ENCODE measurements around the gene OXGR1. TPM values are rescaled to one million over a fixed set of nuclear protein-coding genes. Genes with fewer than 3 reads are reported as not detected.

OXGR1 gene
- total RNA-seq, 1 experiment from 2014 or later, result not detected

DNA sequence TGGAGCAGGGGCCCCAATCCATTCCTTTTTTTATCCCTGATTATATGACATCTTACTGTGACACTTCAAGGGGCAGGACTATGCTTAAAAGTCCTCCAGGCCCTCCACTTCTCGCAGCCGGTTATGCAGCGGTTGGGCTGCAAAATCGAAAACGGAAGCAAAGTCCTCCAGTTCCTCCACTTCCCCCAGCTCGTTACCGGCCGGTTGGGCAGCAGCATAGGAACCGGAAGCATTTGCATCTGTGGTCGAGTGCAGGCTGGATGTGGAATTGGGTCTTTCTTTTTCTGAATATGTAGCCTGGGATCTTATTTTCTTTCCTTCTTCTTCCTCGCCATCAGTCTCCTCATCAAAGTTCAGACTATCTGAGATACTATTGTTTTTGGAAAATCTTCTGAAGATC is 46.1 kb downstream of the OXGR1 start:
- no peaks in the 10 kb centered on the region for H3K9me3 ChIP-seq (ENCODE audit: control insufficient read depth, insufficient read depth, low read depth, low read length)
- H3K27me3 ChIP-seq (ENCODE audit: control insufficient read depth, insufficient read depth, low read length), result no peaks in the 10 kb centered on the region
- intact Hi-C loops (cut with micrococcal nuclease; ENCODE audit: unreplicated experiment), result no loop called here
- H3K4me1 ChIP-seq (ENCODE audit: control insufficient read depth, insufficient read depth, low read length), result no peaks in the 10 kb centered on the region
- CTCF ChIA-PET, result no interaction called here
- no peak overlapping the region for H3K4me3 ChIP-seq (ENCODE audit: low read depth in 2 of 2, low read length in 2 of 2)
- POLR2A ChIA-PET, result no interaction called here
- BruUV-seq (replicated peaks), result no TSS peak
- ATAC-seq (no peak), DNase-seq (ENCODE audit: low read depth, low spot score) (no peak)
- TF ChIP-seq CTCF (IDR thresholded peaks at IDR 0.05) (no peak), TCF7L2 (IDR thresholded peaks at IDR 0.05; ENCODE audit: low read depth, low read length) (no peak), SIN3A (IDR thresholded peaks at IDR 0.05; ENCODE audit: borderline replicate concordance, insufficient read depth, low read depth, low read length) (no peak)
- TF ChIP-seq, protein P1, sequence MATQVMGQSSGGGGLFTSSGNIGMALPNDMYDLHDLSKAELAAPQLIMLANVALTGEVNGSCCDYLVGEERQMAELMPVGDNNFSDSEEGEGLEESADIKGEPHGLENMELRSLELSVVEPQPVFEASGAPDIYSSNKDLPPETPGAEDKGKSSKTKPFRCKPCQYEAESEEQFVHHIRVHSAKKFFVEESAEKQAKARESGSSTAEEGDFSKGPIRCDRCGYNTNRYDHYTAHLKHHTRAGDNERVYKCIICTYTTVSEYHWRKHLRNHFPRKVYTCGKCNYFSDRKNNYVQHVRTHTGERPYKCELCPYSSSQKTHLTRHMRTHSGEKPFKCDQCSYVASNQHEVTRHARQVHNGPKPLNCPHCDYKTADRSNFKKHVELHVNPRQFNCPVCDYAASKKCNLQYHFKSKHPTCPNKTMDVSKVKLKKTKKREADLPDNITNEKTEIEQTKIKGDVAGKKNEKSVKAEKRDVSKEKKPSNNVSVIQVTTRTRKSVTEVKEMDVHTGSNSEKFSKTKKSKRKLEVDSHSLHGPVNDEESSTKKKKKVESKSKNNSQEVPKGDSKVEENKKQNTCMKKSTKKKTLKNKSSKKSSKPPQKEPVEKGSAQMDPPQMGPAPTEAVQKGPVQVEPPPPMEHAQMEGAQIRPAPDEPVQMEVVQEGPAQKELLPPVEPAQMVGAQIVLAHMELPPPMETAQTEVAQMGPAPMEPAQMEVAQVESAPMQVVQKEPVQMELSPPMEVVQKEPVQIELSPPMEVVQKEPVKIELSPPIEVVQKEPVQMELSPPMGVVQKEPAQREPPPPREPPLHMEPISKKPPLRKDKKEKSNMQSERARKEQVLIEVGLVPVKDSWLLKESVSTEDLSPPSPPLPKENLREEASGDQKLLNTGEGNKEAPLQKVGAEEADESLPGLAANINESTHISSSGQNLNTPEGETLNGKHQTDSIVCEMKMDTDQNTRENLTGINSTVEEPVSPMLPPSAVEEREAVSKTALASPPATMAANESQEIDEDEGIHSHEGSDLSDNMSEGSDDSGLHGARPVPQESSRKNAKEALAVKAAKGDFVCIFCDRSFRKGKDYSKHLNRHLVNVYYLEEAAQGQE (IDR thresholded peaks at IDR 0.05; ENCODE audit: insufficient read depth in 1 of 2, low read depth in 2 of 2, low read length in 1 of 2), result no peak
- no peaks in the 10 kb centered on the region for H3K36me3 ChIP-seq (ENCODE audit: control insufficient read depth, insufficient read depth, low read length)
- H3K27ac ChIP-seq (ENCODE audit: low read length), result no peak overlapping the region
- in situ Hi-C loops (cut with HindIII; ENCODE audit: low pct_unique_long_range_greater_than_20kb, low sequenced_read_pairs), result no loop called here

DNA sequence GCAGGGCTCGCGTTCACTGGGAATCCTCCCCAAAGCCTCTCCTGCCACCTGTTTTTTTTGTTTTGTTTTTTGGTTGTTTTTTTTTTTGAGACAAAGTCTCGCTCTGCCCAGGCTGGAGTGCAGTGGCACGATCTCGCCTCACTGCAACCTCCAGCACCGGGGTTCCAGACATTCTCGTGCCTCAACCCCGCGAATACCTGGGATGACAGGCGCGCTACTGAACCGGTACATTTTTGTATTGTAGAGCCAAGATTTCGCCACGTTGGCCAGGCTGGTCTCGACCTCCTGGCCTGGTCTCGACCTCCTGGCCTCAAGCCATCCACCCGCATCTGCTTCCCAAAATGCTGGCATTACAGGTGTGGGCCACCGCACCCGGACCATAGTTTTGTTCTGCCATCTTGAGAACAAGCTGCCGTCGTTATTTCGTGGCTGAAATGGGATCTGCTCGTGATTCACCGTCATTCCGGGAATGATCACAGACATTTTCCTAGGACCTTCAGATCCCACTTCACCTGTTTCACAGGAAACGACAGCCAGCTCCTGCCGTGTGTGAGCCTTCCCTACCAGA is 46.8 kb downstream of the OXGR1 start:
- CTCF ChIA-PET, result no interaction called here
- TF ChIP-seq TCF7L2 (IDR thresholded peaks at IDR 0.05; ENCODE audit: low read depth, low read length) (no peak), CTCF (IDR thresholded peaks at IDR 0.05) (no peak), SIN3A (IDR thresholded peaks at IDR 0.05; ENCODE audit: borderline replicate concordance, insufficient read depth, low read depth, low read length) (no peak), POLR2AphosphoS5 (IDR thresholded peaks at IDR 0.05; ENCODE audit: low read depth, low read length) (no peak)
- TF ChIP-seq, protein P1 (IDR thresholded peaks at IDR 0.05; ENCODE audit: insufficient read depth in 1 of 2, low read depth in 2 of 2, low read length in 1 of 2), result no peak
- no TSS peak for BruUV-seq (replicated peaks)
- Histone ChIP-seq H3K9me3 (ENCODE audit: control insufficient read depth, insufficient read depth, low read depth, low read length) (no peaks in the 10 kb centered on the region), H3K27me3 (ENCODE audit: control insufficient read depth, insufficient read depth, low read length) (no peaks in the 10 kb centered on the region), H3K27ac (ENCODE audit: low read length) (no peak overlapping the region), H3K4me3 (ENCODE audit: low read depth in 2 of 2, low read length in 2 of 2) (no peak overlapping the region), H3K36me3 (ENCODE audit: control insufficient read depth, insufficient read depth, low read length) (no peaks in the 10 kb centered on the region), H3K4me1 (ENCODE audit: control insufficient read depth, insufficient read depth, low read length) (no peaks in the 10 kb centered on the region)
- in situ Hi-C loops (cut with HindIII; ENCODE audit: low pct_unique_long_range_greater_than_20kb, low sequenced_read_pairs), result no loop called here
- POLR2A ChIA-PET, result no interaction called here
- intact Hi-C loops (cut with micrococcal nuclease; ENCODE audit: unreplicated experiment), result no loop called here
- DNase-seq (ENCODE audit: low read depth, low spot score) (no peak), ATAC-seq (no peak)

Data from Panc1 (cell line).